ENCODE results near the gene TMEM178A.
"Not testable (repeated sequence)": the region's sequence is repeated elsewhere in the genome, so short reads cannot be mapped to it uniquely, and the experiment has no call there.

TMEM178A gene

GRCh38 chr2:39649511-39649910 is 16.2 kb upstream of the TMEM178A start:
- Histone ChIP-seq H3K9ac (ENCODE audit: low read depth, low read length) (no peak overlapping the region), H3K4me1 (ENCODE audit: insufficient read depth, low read length) (peaks cover 16% of the 10 kb centered on the region), H3K27me3 (ENCODE audit: insufficient read depth, low read length) (no peaks in the 10 kb centered on the region), H3K9me3 (ENCODE audit: insufficient read depth, low read depth, low read length) (no peaks in the 10 kb centered on the region), H3K36me3 (ENCODE audit: insufficient read depth, low read depth, low read length) (no peaks in the 10 kb centered on the region), H3K4me3 (ENCODE audit: low read length) (no peak overlapping the region; the same call in 1 of the 2 replicates), H3K27ac (ENCODE audit: low read length) (no peak overlapping the region)

GRCh38 chr2:39650468-39650867 is 15.2 kb upstream of the TMEM178A start:
- Histone ChIP-seq H3K4me1 (ENCODE audit: insufficient read depth, low read length) (peaks cover 16% of the 10 kb centered on the region), H3K27ac (ENCODE audit: low read length) (no peak overlapping the region), H3K4me3 (ENCODE audit: low read length) (no peak overlapping the region), H3K36me3 (ENCODE audit: insufficient read depth, low read depth, low read length) (no peaks in the 10 kb centered on the region), H3K9me3 (ENCODE audit: insufficient read depth, low read depth, low read length) (no peaks in the 10 kb centered on the region; the same call in 1 of the 2 replicates), H3K27me3 (ENCODE audit: insufficient read depth, low read length) (no peaks in the 10 kb centered on the region), H3K9ac (ENCODE audit: low read depth, low read length) (no peak overlapping the region)

- H3K4me1 ChIP-seq (ENCODE audit: insufficient read depth, low read length); H3K9me3 ChIP-seq (ENCODE audit: insufficient read depth, low read depth, low read length); H3K27ac ChIP-seq (ENCODE audit: low read length); H3K4me3 ChIP-seq (ENCODE audit: low read length); H3K9ac ChIP-seq (ENCODE audit: low read depth, low read length); H3K36me3 ChIP-seq (ENCODE audit: insufficient read depth, low read depth, low read length); H3K27me3 ChIP-seq (ENCODE audit: insufficient read depth, low read length): not testable (repeated sequence)
Observed at GRCh38 chr2:39656215-39656614, 9.5 kb upstream of the TMEM178A start.

GRCh38 chr2:39657287-39657937 is 8.3 kb upstream of the TMEM178A start:
- Histone ChIP-seq H3K9ac (ENCODE audit: low read depth, low read length) (no peak overlapping the region), H3K4me3 (ENCODE audit: low read length) (no peak overlapping the region), H3K27me3 (ENCODE audit: insufficient read depth, low read length) (no peaks in the 10 kb centered on the region), H3K9me3 (ENCODE audit: insufficient read depth, low read depth, low read length) (no peaks in the 10 kb centered on the region; the same call in 1 of the 2 replicates), H3K27ac (ENCODE audit: low read length) (no peak overlapping the region), H3K36me3 (ENCODE audit: insufficient read depth, low read depth, low read length) (no peaks in the 10 kb centered on the region), H3K4me1 (ENCODE audit: insufficient read depth, low read length) (peaks cover 9% of the 10 kb centered on the region)

GRCh38 chr2:39658371-39658770 is 7.3 kb upstream of the TMEM178A start:
- Histone ChIP-seq H3K4me3 (ENCODE audit: low read length) (no peak overlapping the region), H3K9me3 (ENCODE audit: insufficient read depth, low read depth, low read length) (no peaks in the 10 kb centered on the region; the same call in 1 of the 2 replicates), H3K27me3 (ENCODE audit: insufficient read depth, low read length) (no peaks in the 10 kb centered on the region), H3K27ac (ENCODE audit: low read length) (no peak overlapping the region), H3K4me1 (ENCODE audit: insufficient read depth, low read length) (peaks cover 9% of the 10 kb centered on the region), H3K36me3 (ENCODE audit: insufficient read depth, low read depth, low read length) (no peaks in the 10 kb centered on the region), H3K9ac (ENCODE audit: low read depth, low read length) (no peak overlapping the region)

GRCh38 chr2:39659765-39660611 is 5.7 kb upstream of the TMEM178A start:
- no peaks in the 10 kb centered on the region; the same call in 1 of the 2 replicates for H3K9me3 ChIP-seq (ENCODE audit: insufficient read depth, low read depth, low read length)
- peaks cover 9% of the 10 kb centered on the region for H3K4me1 ChIP-seq (ENCODE audit: insufficient read depth, low read length)
- H3K9ac ChIP-seq (ENCODE audit: low read depth, low read length): no peak overlapping the region
- no peaks in the 10 kb centered on the region for H3K36me3 ChIP-seq (ENCODE audit: insufficient read depth, low read depth, low read length)
- no peak overlapping the region for H3K27ac ChIP-seq (ENCODE audit: low read length)
- H3K4me3 ChIP-seq (ENCODE audit: low read length): no peak overlapping the region
- H3K27me3 ChIP-seq (ENCODE audit: insufficient read depth, low read length): peaks cover 16% of the 10 kb centered on the region

GRCh38 chr2:39660612-39661236 is 5.0 kb upstream of the TMEM178A start:
- Histone ChIP-seq H3K9me3 (ENCODE audit: insufficient read depth, low read depth, low read length) (no peaks in the 10 kb centered on the region), H3K27me3 (ENCODE audit: insufficient read depth, low read length) (peaks cover 20% of the 10 kb centered on the region), H3K9ac (ENCODE audit: low read depth, low read length) (no peak overlapping the region), H3K27ac (ENCODE audit: low read length) (no peak overlapping the region), H3K4me1 (ENCODE audit: insufficient read depth, low read length) (peaks cover 9% of the 10 kb centered on the region), H3K36me3 (ENCODE audit: insufficient read depth, low read depth, low read length) (no peaks in the 10 kb centered on the region), H3K4me3 (ENCODE audit: low read length) (no peak overlapping the region)

GRCh38 chr2:39661826-39662225 is 3.9 kb upstream of the TMEM178A start:
- Histone ChIP-seq H3K4me3 (ENCODE audit: low read length) (no peak overlapping the region), H3K4me1 (ENCODE audit: insufficient read depth, low read length) (peaks cover 9% of the 10 kb centered on the region), H3K9me3 (ENCODE audit: insufficient read depth, low read depth, low read length) (no peaks in the 10 kb centered on the region), H3K36me3 (ENCODE audit: insufficient read depth, low read depth, low read length) (no peaks in the 10 kb centered on the region), H3K27ac (ENCODE audit: low read length) (no peak overlapping the region), H3K9ac (ENCODE audit: low read depth, low read length) (no peak overlapping the region), H3K27me3 (ENCODE audit: insufficient read depth, low read length) (peaks cover 26% of the 10 kb centered on the region)

GRCh38 chr2:39663187-39663930 is 2.4 kb upstream of the TMEM178A start:
- Histone ChIP-seq H3K36me3 (ENCODE audit: insufficient read depth, low read depth, low read length) (no peaks in the 10 kb centered on the region), H3K4me3 (ENCODE audit: low read length) (no peak overlapping the region), H3K27me3 (ENCODE audit: insufficient read depth, low read length) (peaks cover 42% of the 10 kb centered on the region), H3K9ac (ENCODE audit: low read depth, low read length) (no peak overlapping the region), H3K9me3 (ENCODE audit: insufficient read depth, low read depth, low read length) (no peaks in the 10 kb centered on the region), H3K4me1 (ENCODE audit: insufficient read depth, low read length) (peaks cover 13% of the 10 kb centered on the region), H3K27ac (ENCODE audit: low read length) (no peak overlapping the region)

GRCh38 chr2:39664232-39664887 is 1.4 kb upstream of the TMEM178A start:
- Histone ChIP-seq H3K9ac (ENCODE audit: low read depth, low read length) (no peak overlapping the region; the same call in 1 of the 2 replicates), H3K27me3 (ENCODE audit: insufficient read depth, low read length) (peaks cover 49% of the 10 kb centered on the region), H3K4me1 (ENCODE audit: insufficient read depth, low read length) (peaks cover 13% of the 10 kb centered on the region), H3K27ac (ENCODE audit: low read length) (no peak overlapping the region), H3K9me3 (ENCODE audit: insufficient read depth, low read depth, low read length) (no peaks in the 10 kb centered on the region), H3K4me3 (ENCODE audit: low read length) (peak overlapping the region; percentile 87; the same call in 1 of the 2 replicates), H3K36me3 (ENCODE audit: insufficient read depth, low read depth, low read length) (no peaks in the 10 kb centered on the region)
